Lung (tissue), 12 donors: ENCODE measurements around the gene NPPB. TPM values are rescaled to one million over a fixed set of nuclear protein-coding genes. Genes with fewer than 3 reads are reported as not detected.

ENCODE experiments used
- ATAC-seq: fragments of 200-7000 bp; cut with Tn5 transposase; one replicate; pipeline ENCODE4 v1.9.1; 2020; ENCODE audit warnings: moderate number of reproducible peaks; ENCODE audit not compliant: insufficient read depth, low FRiP score
- DNase-seq, 3 donors: peaks; one replicate each; pipeline ENCODE4 v3.0.0-alpha.2; 2013 to 2017
- H3K27ac ChIP-seq, 2 donors: one replicate each; pipeline ENCODE4 v1.5.1; 2013; ENCODE audit warnings: mild to moderate bottlenecking in 2 of 2, moderate library complexity in 2 of 2, control low read depth in 1 of 2, inconsistent platforms in 1 of 2, low read depth in 1 of 2, low read length in 1 of 2
- H3K27me3 ChIP-seq, 3 donors: one replicate each; pipeline ENCODE4 v1.5.1; 2013; ENCODE audit warnings: low read length in 2 of 3; ENCODE audit not compliant: control insufficient read depth in 3 of 3, insufficient read depth in 3 of 3
- H3K36me3 ChIP-seq, 4 donors: one replicate each; pipeline ENCODE4 v1.5.1; 2013; ENCODE audit warnings: low read length in 4 of 4, mild to moderate bottlenecking in 1 of 4, moderate library complexity in 1 of 4; ENCODE audit not compliant: control insufficient read depth in 4 of 4, insufficient read depth in 4 of 4
- H3K4me1 ChIP-seq, 5 donors: one replicate each; pipeline ENCODE4 v1.5.1; 2013; ENCODE audit warnings: low read length in 5 of 5, mild to moderate bottlenecking in 2 of 5, moderate library complexity in 1 of 5; ENCODE audit not compliant: control insufficient read depth in 5 of 5, insufficient read depth in 5 of 5
- H3K4me3 ChIP-seq: one replicate; pipeline ENCODE4 v1.5.1; 2013; ENCODE audit warnings: mild to moderate bottlenecking, control low read depth, moderate library complexity
- H3K9ac ChIP-seq, 2 donors: one replicate each; pipeline ENCODE4 v1.5.1; 2013; ENCODE audit warnings: low read length in 2 of 2, control low read depth in 1 of 2; ENCODE audit not compliant: insufficient read depth in 1 of 2
- H3K9me3 ChIP-seq, 4 donors: one replicate each; pipeline ENCODE4 v1.5.1; 2013; ENCODE audit warnings: low read length in 3 of 4, mild to moderate bottlenecking in 1 of 4, moderate library complexity in 1 of 4; ENCODE audit not compliant: control insufficient read depth in 4 of 4, insufficient read depth in 3 of 4
- CTCF ChIP-seq: IDR thresholded peaks from 2 replicates; pipeline ENCODE4 v1.5.1; 2012; ENCODE audit warnings: mild to moderate bottlenecking; ENCODE audit errors: control extremely low read depth, extremely low read depth
- WGBS, 2 donors: extraction: QIAGEN DNeasy Blood & Tissue Kit; methylation state at CpG; one replicate each; pipeline ENCODE4 v1.1.7; 2013; 5-methylcytosine and 5-hydroxymethylcytosine counted together
- polyA plus RNA-seq, 2 donors: library from polyadenylated mRNA; stranded (reverse); fragments of 200-250 nt; gene quantifications; one replicate each; pipeline ENCODE4 v1.2.1, GENCODE V29; 2013
- total RNA-seq, 2 donors: library from RNA; depleted of rRNA in 1 of 2; stranded (reverse); fragments of >200 nt in 1 of 2; gene quantifications; one replicate each; pipeline ENCODE4 v1.2.1, GENCODE V29; 2014 to 2021
- donor health status: control.
- donor health status: control.
- donor health status: Bipolar disorder and iron deficiency.
- donor health status: healthy.
- donor health status: DM: yes; HTN: yes; CAD: no.

Gene NPPB
- total and polyA plus RNA-seq, 4 donors, result 0.45 to 3.6 (median 1.1) TPM; not detected in 1

GRCh38 chr1:11857164-11857851 is 1.4 kb downstream of the NPPB start:
- Histone ChIP-seq H3K9me3 (peaks cover 0 to 5% (median 0%) of the 10 kb centered on the region in 4 donors), H3K36me3 (no peaks in the 10 kb centered on the region), H3K9ac (no peak overlapping the region), H3K27ac (peak overlapping the region in 1 of 2 donors; percentile 54), H3K27me3 (peaks cover 7 to 25% (median 11%) of the 10 kb centered on the region in 3 donors), H3K4me3 (no peak overlapping the region), H3K4me1 (no peaks in the 10 kb centered on the region)
- ATAC-seq (no peak), DNase-seq (no peak)
- TF ChIP-seq CTCF, result no peak
- 39 to 41% methylated on average over 10 of the region's 10 CpGs for WGBS, 2 donors

- peak overlapping the region in 1 of 2 donors; percentile 24 for H3K27ac ChIP-seq
- no peak for DNase-seq
- no peak for TF ChIP-seq CTCF
- H3K4me3 ChIP-seq, result no peak overlapping the region
- no peak for ATAC-seq
- H3K27me3 ChIP-seq, result peaks cover 7 to 25% (median 11%) of the 10 kb centered on the region in 3 donors
- H3K36me3 ChIP-seq, result no peaks in the 10 kb centered on the region
- no peaks in the 10 kb centered on the region for H3K4me1 ChIP-seq
- no peak overlapping the region for H3K9ac ChIP-seq
- peaks cover 0 to 5% (median 0%) of the 10 kb centered on the region in 4 donors for H3K9me3 ChIP-seq
- WGBS, 2 donors, result 53 to 54% methylated on average over 3 of the region's 3 CpGs
Observed at GRCh38 chr1:11856698-11857097, 2.0 kb downstream of the NPPB start.

- peaks cover 7 to 23% (median 11%) of the 10 kb centered on the region in 3 donors for H3K27me3 ChIP-seq
- H3K4me1 ChIP-seq, result no peaks in the 10 kb centered on the region
- TF ChIP-seq CTCF, result no peak
- H3K9me3 ChIP-seq, result peaks cover 0 to 5% (median 0%) of the 10 kb centered on the region in 4 donors
- no peak for ATAC-seq
- H3K36me3 ChIP-seq, result no peaks in the 10 kb centered on the region
- no peak for DNase-seq
- WGBS, 2 donors, result 62 to 85% methylated on average over 8 of the region's 8 CpGs
- no peak overlapping the region for H3K27ac ChIP-seq
- H3K4me3 ChIP-seq, result no peak overlapping the region
- no peak overlapping the region for H3K9ac ChIP-seq
Observed at GRCh38 chr1:11855430-11855829, 3.3 kb downstream of the NPPB start.

GRCh38 chr1:11854519-11854918 is 4.2 kb downstream of the NPPB start:
- WGBS, 2 donors, result 41 to 50% methylated on average over 8 of the region's 8 CpGs
- no peak overlapping the region for H3K9ac ChIP-seq
- DNase-seq (no peak), ATAC-seq (no peak)
- H3K9me3 ChIP-seq, result peaks cover 0 to 5% (median 0%) of the 10 kb centered on the region in 4 donors
- no peak overlapping the region for H3K4me3 ChIP-seq
- H3K27me3 ChIP-seq, result peaks cover 6 to 22% (median 6%) of the 10 kb centered on the region in 3 donors
- no peak overlapping the region for H3K27ac ChIP-seq
- no peak for TF ChIP-seq CTCF
- no peaks in the 10 kb centered on the region for H3K4me1 ChIP-seq
- no peaks in the 10 kb centered on the region for H3K36me3 ChIP-seq
